Activated naive CD8-positive, alpha-beta T cell treated with anti-CD3 and anti-CD28 coated beads, Interleukin-2, amount 50 U/mL, for 16 hours (primary cell): ENCODE results near the gene FADS6.
"Not testable (repeated sequence)": the region's sequence is repeated elsewhere in the genome, so short reads cannot be mapped to it uniquely, and the experiment has no call there.

Experiments used
- DNase-seq: peaks from one replicate; pipeline ENCODE4 v3.0.0-alpha.2; 2020; ENCODE audit warnings: low read depth, low spot score

Gene FADS6

DNA sequence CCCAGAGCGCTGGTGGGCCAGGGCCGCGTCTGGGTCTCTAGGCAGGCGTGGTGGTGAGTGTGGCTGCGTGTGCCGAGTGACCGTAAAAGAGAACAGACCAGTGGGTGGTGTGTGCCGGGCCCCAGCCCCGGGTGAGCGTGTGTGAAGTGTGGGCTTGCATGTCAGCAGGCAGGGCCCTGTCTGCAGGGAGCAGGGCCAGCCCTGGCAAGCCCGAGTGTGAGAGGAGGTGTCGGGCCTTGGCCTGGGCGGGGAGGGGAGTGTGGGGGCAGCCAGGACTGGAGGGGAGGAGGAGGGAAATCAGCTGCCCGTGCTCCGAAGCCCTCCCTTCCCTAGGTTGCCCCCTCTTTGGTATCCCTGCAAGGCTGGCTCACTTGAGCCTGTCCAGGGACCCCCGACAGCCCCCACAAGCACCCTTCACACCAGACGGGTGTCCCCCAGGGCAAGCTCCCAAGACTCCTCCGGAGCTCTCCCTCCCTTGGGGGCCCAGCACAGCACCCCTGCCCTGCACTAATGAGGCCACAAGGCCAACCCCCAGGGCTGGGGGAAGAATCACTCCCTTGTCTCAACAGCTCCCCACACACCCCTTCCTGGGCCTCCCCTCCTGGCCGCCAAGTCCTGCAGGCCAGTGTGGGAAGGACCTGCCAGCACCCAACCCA lies 27.7 kb upstream of the FADS6 start:
- no peak for DNase-seq

DNA sequence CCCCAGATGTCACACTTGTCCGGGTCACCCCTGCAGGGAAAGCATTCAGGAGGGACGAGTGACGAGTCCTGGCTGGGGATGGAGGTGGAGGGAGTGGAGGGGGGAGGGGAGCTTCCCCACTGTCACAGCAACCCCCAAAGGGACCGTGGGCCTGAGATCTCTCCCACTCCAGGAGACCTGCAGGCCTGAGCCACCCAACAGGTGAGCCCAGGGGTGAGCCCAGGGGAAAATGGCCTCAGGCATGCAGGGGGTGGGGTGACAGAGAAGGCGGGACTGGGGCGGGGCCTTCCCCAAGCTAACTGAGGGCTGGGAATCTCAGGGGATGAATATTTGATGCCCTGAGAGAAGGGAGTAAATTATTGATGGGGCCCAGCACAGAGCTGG lies 27.2 kb upstream of the FADS6 start:
- DNase-seq: no peak

DNA sequence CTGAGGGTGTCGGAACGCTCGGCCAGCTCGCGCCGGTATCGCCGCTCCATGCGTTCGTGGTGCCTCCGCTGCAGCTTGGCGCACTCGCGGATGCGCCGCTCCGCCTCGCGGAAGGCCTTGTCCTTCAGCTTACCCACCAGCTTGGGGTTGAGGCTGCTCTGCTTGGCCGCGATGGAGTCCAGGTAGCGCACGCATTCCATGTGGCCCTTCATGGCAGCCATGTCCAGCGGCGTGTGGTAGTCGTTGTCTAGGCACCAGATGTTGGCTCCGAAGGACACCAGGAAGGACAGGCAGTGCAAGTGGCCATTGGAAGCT lies 26.8 kb upstream of the FADS6 start:
- no peak for DNase-seq

DNA sequence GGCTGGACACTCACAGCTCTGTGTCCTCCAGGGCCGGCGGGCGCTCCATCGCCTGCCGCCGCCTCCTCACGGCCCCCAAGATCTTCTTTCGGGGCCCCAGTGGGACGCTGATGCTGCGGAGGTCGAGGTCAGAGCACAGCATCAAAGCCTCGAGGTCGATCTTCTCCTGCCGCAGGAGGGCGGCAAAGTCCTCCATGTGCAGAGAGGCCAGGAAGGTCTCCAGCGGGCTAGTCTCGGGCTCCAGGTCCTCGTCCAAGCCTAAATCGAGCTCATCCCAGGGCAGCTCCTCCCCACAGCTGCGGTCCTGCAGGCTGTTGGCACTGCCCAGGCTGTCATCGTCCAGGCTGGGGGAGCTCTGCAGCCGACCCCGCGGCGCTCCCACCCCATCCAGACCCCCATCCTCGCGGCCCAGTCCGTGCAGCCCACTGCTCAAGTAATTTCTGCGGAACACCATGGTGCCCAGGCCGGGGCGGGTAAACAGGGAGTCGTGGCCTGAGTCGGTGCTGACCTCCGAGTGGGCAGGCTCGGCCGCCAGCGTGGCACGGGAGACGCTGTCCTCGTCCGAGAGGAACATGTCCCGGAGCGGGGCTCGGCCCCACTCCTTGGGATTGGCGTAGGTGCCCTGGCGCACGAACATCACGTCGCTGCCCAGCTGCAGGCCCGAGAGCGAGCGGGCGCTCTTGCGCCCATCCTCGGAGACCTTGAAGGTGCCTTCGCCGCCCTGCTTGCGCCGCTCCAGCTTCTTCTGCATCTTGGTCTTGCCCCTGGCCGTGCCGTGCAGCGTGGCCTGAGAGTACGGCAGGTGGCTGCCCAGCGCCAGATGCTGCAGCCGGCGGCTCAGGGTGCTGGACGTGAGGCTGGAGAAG lies 26.2 kb upstream of the FADS6 start:
- DNase-seq: no peak

DNA sequence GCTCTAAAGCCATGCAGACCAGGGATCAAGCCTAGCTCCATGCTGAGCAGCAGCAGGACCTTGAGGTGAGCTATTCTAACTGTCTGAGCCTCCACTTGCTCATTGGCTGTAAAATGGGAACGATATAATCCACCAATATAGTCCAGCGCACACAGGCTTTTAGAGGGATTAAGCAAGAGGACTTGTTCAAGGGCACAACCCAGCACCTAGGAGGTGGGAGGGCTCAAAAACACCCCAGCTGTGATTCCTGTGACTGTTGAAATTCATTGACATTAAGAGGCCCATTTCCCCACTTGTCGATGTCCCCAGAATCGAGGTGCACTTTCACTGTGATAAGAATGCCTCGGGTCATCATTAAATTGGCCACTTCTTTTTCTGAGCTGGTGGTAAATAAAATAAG lies 25.5 kb upstream of the FADS6 start:
- DNase-seq: no peak

DNA sequence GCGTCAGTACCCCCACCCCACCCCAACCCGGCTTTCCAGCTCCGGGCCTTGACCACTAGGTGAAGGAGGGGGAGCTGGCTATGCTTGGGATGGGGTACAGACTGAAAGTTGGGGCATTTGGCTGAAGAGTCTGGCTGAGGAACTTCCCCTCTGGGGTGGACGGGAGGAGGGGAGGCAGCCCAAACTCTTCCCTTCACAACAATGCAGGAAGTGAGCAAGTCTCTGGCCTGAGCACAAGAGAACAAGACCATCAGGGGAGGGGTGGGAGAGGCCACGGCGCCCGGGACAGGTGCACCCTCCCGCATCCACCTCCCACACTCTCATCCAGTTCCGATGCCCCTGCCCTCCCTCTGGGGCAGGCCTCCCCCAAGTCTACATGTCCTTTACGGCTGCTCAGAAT lies 24.0 kb upstream of the FADS6 start:
- DNase-seq: no peak

DNA sequence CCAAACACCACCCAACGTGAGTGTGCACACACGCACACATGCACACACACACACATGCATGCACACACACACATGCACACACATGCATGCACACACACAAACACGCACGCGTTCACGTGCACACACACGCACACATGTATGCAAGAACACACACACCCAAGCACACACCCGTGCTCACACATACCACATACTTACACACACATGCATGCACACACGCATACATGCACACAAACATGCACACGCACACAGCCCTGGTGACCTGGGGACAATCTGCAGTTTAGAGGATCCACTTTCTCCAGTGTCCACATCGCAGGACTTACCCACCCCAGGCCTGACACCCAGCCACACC lies 23.4 kb upstream of the FADS6 start:
- no peak for DNase-seq

DNA sequence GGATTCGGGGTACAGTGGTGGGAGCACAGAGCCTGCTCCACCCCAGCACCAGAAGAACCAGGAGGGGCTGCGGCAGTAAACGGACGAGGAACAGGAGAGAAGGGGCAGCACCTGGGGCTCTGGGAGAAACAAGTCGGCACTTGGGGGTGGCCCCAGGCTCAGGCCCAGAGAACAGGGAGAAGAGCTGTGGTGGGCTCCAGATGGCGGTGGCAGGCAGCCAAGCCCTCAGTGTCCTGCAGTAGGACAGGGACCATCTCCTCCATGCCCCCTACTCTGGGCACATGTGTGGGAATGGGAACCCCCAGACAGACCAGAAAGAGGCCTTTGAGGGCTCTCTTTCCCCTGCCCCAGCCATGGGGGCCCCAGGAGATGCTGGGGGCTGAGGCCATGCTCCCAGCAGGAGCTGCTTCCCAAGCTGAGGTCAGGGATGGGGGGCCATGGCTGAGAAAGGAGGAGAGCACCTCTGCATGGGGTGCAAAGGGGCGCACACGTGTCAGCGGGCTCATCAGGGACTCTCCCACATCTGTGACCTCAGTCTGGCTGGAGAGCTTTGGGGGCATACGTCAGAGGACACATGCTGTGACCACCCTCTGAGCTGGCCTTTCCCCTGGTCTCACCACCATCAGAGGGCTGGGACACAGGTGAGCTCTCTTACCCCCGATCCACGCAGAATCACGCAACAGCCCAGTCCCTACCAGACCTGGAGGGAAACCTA lies 22.9 kb upstream of the FADS6 start:
- DNase-seq: no peak

DNA sequence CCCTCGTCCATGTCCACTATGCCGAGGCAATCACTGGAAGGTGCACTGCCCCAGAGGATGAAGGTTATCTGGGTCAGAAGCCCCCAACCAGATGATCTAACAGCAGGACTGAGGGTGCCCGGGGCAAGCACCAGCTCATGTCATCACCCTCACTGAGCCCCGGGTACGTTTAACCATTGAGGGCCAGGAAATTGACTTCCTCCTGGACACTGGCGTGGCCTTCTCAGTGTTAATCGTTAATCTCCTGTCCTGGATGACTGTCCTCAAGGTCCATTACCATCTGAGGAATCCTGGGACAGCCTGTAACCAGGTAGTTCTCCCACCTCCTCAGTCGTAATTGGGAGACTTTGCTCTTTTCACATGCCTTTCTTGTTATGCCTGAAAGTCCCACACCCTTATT lies 18.0 kb upstream of the FADS6 start:
- not testable (repeated sequence) for DNase-seq

DNA sequence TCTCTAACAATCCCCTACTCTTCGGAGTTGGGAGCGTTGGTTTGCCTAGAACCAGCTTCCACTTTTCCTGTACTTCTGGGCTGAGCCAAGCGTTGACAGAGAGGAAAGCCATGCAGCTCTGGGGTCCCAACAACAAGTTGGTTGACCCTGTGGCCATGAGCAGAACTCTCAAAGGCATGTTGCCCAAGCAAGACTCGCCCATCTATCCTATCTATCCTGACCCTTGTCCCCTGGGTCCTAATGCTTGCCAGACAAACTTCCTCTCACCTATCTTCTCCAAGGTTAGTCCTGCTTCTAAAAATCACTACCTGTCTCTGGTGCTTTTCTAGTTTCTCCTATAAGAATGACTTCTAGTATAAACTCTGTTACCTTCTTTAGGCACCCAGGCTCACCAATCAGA lies 15.7 kb upstream of the FADS6 start:
- DNase-seq: not testable (repeated sequence)

DNA sequence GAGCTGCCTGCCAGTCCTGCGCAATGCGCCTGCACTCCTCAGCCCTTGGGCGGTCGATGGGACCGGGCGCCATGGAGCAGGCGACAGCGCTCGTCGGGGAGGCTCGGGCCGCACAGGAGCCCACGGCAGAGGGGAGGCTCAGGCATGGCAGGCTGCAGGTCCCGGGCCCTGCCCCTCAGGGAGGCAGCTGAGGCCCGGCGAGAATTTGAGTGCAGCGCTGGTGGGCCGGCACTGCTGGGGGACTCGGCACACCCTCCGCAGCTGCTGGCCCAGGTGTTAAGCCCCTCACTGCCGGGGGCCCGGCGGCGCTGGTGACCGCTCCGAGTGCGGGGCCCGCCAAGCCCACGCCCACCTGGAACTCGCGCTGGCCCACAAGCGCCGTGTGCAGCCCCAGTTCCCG lies 13.6 kb upstream of the FADS6 start:
- no peak for DNase-seq

DNA sequence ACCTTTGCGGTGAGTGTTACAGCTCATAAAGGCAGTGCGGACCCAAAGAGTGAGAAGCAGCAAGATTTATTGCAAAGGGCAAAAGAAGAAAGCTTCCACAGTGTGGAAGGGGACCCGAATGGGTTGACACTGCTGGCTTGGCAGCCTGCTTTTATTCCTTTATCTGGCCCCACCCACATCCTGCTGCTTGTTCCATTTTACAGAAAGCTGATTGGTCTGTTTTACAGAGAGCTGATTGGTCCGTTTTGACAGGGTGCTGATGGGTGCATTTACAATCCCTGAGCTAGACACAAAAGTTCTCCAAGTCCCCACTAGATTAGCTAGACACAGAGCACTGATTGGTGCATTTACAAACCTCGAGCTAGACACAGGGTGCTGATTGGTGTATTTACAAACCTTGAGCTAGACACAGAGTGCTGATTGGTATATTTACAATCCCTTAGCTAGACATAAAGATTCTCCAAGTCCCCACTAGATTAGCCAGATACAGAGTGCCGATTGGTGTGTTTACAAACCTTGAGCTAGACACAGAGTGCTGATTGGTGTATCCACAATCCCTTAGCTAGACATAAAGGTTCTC lies 12.9 kb upstream of the FADS6 start:
- not testable (repeated sequence) for DNase-seq

DNA sequence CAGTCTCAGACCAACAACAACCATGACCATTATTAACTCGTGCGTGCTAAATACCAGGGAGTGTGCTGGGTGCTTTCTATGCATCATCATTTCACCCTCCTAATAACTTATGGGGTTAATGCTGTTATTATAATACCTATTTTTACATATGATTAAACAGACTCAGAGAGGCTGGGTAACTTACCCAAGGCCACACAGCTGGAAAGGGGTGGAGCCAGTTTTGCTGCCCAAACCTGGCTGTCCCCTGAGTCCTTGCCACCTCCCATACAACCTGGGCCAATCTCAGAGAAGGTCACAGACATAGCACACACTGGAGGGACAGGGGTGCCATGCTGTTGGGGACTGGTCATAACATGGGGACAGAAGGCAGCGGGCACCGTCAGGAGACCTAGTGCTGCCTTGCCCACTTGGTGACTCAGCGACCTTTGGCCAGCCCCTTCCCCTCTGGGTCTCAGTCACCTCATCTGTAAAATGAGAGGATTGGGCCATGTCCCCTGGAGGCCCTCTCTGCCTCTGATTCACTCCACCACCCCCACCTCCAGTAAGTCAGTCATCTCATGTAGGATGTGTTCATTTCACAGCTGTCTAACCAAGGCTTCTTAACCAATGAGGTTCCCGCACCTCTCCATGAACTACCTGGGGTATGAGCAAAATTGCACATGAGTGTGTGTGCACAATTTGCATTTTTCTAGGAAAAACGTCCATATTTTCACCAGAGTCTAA lies 11.4 kb upstream of the FADS6 start:
- DNase-seq: no peak

DNA sequence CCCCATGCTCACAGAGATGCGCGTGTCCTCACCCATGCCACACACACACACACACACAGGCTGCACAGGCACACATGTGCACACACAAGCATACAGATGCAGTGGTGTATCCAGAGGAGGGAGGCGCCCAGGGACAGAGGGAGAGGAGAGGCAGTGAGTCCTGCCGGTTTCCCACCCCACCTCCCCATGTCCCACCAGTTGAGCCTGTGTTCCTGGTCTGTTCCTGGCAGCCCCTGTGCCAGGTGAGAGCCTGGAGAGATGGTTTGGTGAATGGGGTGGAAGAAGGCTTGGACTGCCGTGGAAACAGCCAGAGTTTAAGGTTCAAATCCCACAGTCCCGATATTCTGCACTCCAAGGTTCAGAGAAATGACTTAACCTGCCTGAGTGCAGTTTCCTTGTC lies 10.2 kb upstream of the FADS6 start:
- DNase-seq: no peak

DNA sequence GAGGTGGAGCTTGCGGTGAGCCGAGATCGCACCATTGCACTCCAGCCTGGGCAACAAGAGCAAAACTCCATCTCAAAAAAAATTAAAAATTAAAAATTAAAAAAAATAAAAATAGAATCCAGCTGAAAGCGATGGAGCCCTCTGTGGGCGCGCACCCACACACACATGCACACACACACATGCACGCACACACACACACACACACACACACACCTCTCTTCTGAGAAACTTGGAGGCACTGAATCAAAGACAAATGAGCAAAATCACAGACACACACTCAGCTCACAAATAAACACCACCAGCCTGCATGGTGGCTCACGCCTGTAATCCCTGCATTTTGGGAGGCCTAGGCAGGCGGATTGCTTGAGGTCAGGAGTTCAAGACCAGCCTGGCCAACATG lies 9.6 kb upstream of the FADS6 start:
- DNase-seq: no peak

DNA sequence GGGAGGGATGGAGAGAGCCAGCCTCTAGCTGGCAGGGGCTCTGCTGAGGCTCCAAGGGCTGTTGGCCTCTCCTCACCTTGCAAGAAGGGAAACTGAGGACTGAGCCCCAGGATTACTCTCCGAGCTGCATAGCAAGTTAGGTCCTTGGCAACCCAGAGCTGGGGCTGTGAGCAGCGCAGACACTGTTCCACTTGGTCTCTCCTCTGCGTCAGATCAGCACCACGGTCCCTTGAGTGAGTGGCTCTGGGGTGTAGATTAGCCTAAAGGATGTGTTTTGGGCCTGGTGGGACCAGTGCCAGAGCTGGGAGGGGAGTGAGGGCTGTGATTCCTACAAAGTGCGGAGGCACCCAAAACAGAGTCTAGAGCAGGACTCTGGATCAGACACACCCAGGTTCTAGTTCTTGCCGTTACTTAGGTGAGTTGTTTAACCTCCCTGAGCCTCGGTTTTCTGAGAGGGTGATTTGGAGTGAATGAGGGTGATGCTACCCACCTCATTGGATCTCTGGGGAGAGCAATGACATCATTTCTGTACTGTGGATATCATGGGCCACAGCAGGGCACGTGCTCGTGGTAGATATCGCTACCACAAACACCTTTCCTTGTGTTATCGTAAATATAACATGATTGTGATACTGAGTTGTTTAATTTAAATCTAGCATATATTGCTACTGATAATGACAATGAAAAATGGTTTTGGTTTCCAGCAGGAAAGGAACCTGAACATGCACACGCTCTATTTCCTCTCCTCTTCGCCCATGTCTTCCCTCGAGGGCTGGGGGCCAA lies 8.1 kb upstream of the FADS6 start:
- no peak for DNase-seq

DNA sequence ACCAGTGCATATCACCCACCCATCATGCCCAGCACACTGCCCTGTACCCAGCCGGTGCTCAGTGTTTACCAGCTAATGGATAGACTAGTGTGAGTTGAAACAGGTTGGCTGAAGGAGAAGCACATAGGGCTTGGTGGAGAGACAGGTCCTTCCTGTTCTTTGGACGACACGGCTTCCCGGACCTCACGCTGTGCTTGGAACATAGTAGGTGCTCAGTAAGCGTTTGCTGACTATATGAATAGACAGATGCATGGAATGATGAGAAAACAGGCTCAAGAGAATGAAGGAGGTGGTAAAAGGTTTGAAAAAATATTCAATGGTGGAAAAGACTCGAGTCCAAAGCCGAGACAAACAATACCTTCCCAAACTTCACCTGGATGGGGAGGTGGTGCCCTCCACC lies 6.8 kb upstream of the FADS6 start:
- no peak for DNase-seq

DNA sequence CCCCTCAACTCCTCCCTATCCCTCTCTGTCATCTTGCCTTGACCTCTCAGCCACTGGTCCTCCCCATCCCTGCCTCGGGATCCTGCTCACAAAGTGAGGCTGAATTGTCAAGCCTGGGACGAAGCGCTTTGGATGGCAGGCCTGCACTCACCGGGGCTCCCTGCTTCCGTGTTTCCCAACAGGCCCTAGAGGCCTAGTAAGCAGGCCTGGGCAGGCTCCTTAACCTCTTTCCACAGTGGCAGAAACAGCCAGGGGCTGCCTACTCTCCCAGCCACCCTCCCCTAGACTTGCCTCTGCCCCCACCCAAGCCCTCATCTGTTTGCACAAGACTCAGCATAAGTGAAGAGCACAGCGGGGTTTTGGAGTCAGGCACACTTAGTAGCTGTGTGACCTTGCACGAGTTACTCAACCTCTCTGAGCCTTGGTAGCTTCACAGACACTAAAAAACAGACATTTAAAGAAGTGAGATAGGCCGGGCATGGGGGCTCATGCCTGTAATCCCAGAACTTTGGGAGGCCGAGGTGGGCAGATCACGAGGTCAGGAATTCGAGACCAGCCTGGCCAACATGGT lies 5.0 kb upstream of the FADS6 start:
- no peak for DNase-seq

DNA sequence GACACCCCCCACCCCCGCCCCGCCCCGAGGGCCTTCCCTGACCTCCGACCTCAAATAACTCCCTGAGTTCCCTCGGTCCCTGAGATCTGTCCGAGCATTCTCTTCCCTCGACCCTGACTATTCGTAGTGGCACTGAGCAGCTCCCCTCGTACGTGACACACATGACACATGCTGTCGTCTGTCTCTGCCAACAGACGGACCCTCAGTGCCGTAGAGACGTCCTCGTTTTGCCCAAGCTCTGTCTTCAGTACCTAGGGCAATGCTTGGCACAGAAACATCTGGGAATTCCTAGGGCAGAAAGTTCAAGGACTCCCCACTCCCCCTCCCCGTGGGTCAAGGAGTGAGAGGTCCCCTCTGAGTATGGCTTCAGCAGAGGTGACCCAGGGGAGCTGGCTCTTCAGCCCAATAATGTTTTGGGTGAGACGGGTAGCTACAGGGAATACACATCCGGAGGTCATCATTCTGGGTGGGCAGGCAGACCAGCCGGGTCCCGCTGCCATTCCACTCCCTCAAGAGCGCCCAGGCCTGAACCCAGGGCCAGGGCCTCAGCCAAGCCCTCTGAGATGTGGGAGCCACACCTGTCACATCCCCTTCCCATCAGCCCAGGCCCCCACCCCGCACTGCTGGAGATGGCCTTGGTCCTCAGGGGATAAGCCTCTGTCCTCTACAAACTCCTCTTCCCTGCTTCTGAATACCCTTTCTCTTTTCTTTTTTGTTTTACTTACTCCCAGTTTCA lies 671 bp upstream of the FADS6 start:
- DNase-seq: no peak
